ENCODE results near the gene SZT2. TPM values are rescaled to one million over a fixed set of nuclear protein-coding genes. Genes with fewer than 3 reads are reported as not detected.

SZT2 gene
- total RNA-seq, 4 donors from 2014 or later, result 49.2 to 68.7 (median 57.3) TPM

DNA sequence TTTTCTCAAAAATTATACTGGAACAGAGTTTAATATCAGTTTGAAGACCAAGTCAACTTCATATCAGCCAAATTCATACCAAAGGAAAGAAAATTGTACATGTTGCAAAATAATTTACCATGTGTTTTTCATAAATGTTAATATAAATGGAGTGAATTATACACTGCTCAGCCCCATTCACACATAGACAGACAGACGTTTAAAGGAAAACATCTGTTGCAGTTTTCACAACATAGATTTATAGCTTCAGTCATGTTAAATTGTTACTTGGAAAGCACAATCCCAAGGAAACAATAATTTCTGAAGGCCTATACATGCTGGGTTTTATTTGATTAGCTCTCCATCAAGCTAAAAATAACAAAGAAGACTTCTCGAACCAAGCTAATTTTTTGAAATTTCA, 91.8 kb downstream of the SZT2 start:
- no peak overlapping the region for H3K27ac ChIP-seq
- no peak for TF ChIP-seq POLR2A (IDR thresholded peaks at IDR 0.05)
- TF ChIP-seq EP300 (IDR thresholded peaks at IDR 0.05), result no peak
- TF ChIP-seq, protein P1, sequence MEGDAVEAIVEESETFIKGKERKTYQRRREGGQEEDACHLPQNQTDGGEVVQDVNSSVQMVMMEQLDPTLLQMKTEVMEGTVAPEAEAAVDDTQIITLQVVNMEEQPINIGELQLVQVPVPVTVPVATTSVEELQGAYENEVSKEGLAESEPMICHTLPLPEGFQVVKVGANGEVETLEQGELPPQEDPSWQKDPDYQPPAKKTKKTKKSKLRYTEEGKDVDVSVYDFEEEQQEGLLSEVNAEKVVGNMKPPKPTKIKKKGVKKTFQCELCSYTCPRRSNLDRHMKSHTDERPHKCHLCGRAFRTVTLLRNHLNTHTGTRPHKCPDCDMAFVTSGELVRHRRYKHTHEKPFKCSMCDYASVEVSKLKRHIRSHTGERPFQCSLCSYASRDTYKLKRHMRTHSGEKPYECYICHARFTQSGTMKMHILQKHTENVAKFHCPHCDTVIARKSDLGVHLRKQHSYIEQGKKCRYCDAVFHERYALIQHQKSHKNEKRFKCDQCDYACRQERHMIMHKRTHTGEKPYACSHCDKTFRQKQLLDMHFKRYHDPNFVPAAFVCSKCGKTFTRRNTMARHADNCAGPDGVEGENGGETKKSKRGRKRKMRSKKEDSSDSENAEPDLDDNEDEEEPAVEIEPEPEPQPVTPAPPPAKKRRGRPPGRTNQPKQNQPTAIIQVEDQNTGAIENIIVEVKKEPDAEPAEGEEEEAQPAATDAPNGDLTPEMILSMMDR (IDR thresholded peaks at IDR 0.05), result no peak
- WGBS, 2 donors, result 72% methylated on average over 2 of the region's 2 CpGs
- no peaks in the 10 kb centered on the region for H3K9me3 ChIP-seq
- H3K36me3 ChIP-seq, result no peaks in the 10 kb centered on the region
- no peak for DNase-seq (ENCODE audit: low spot score in 2 of 2)
- no peak overlapping the region for H3K4me3 ChIP-seq
- H3K4me1 ChIP-seq, result no peaks in the 10 kb centered on the region
- H3K27me3 ChIP-seq, result no peaks in the 10 kb centered on the region

DNA sequence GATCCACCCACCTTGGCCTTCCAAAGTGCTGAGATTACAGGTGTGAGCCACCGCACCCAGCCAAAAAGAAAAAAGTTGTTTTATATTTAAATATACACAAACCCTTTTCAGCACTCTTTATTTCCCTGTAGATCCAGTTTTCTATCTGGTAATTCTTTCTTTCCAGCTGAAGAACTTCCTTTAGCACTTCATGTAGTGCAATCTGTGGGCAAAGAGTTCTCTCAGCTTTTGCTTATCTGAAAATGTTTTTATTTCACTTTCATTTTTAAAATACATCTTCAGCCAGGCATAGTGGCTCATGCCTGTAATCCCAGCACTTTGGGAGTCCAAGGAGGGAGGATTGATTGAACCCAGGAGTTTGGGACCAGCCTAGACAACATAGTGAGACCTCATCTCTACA, 92.5 kb downstream of the SZT2 start:
- H3K4me3 ChIP-seq, result no peak overlapping the region
- no peak overlapping the region for H3K27ac ChIP-seq
- TF ChIP-seq, protein P1 (IDR thresholded peaks at IDR 0.05), result no peak
- TF ChIP-seq POLR2A (IDR thresholded peaks at IDR 0.05) (no peak), EP300 (IDR thresholded peaks at IDR 0.05) (no peak)
- DNase-seq (ENCODE audit: low spot score in 2 of 2), result no peak
- H3K27me3 ChIP-seq, result no peaks in the 10 kb centered on the region
- no peaks in the 10 kb centered on the region for H3K4me1 ChIP-seq
- WGBS, 2 donors, result 69 to 80% methylated on average over 1 of the region's 1 CpG
- peaks cover 0 to 3% (median 0%) of the 10 kb centered on the region in 4 donors for H3K9me3 ChIP-seq
- no peaks in the 10 kb centered on the region for H3K36me3 ChIP-seq

DNA sequence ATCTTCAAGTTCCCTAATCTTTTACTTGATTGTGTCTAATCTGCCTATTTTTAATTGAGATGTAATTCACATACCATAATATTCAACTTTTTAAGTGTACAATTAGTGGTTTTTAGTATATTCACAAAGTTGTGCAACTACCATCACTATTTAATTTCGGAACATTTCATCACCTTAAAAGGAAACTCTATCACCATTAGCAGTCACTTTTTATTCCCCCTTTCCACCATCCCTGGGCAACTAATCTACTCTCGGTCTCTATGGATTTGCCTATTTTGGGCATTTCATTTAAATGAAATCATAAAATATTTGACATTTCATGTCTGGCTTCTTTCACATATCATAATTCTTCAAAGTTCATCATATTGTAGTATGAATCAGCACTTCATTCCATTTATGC, 94.7 kb downstream of the SZT2 start:
- WGBS, 2 donors, result 87 to 90% methylated on average over 2 of the region's 2 CpGs
- H3K27me3 ChIP-seq, result no peaks in the 10 kb centered on the region
- TF ChIP-seq EP300 (IDR thresholded peaks at IDR 0.05), result no peak
- no peak for TF ChIP-seq POLR2A (IDR thresholded peaks at IDR 0.05)
- TF ChIP-seq, protein P1 (IDR thresholded peaks at IDR 0.05), result no peak
- peaks cover 0 to 25% (median 0%) of the 10 kb centered on the region in 4 donors for H3K9me3 ChIP-seq
- H3K4me1 ChIP-seq, result no peaks in the 10 kb centered on the region
- no peak for DNase-seq (ENCODE audit: low spot score in 2 of 2)
- no peak overlapping the region for H3K4me3 ChIP-seq
- H3K36me3 ChIP-seq, result no peaks in the 10 kb centered on the region
- no peak overlapping the region for H3K27ac ChIP-seq

DNA sequence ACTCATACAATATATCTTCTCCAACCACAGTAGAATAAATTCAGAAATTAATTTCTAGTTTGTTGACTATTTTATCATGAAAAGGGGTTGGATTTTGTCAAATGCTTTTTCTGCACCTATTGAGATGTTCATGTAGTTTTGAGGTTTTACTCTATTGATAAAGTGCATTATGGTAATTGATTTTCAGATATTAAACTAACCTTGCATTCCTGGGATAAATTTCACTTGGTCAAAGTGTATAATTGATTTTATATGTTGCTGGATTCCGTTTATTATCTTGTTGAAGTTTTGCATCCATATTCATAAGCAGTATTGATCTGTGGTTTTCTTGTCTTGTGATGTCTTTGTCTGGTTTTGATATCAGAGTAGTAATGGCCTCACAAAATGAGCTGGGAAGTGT, 98.5 kb downstream of the SZT2 start:
- WGBS, 2 donors, result 78 to 84% methylated on average over 1 of the region's 1 CpG
- H3K4me1 ChIP-seq, result no peaks in the 10 kb centered on the region
- no peak overlapping the region for H3K4me3 ChIP-seq
- TF ChIP-seq EP300 (IDR thresholded peaks at IDR 0.05), result no peak
- TF ChIP-seq, protein P1 (IDR thresholded peaks at IDR 0.05), result no peak
- no peak for TF ChIP-seq POLR2A (IDR thresholded peaks at IDR 0.05)
- H3K27ac ChIP-seq, result no peak overlapping the region
- H3K36me3 ChIP-seq, result no peaks in the 10 kb centered on the region
- H3K27me3 ChIP-seq, result no peaks in the 10 kb centered on the region
- peaks cover 0 to 52% (median 0%) of the 10 kb centered on the region in 4 donors for H3K9me3 ChIP-seq
- DNase-seq (ENCODE audit: low spot score in 2 of 2), result no peak

DNA sequence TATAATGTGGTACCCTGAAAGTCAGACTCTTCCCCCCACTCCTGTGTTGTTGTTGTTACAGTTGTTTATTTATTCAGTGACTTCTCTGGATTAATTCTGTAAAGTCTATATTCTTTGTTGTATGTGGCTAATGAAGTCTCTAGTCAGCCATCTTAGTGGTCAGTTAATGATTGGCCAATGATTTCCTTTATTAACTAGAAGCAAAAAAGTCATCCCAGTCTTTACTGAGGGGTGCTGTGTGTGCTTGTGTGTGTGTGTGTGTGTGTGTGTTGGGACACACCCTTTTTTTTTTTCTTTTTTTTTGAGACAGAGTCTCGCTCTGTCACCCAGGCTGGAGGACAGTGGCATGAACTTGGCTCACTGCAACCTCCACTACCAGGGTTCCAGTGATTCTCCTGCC, 101.4 kb downstream of the SZT2 start:
- 84 to 94% methylated on average over 1 of the region's 1 CpG for WGBS, 2 donors
- Histone ChIP-seq H3K4me1 (peaks cover 0 to 5% (median 0%) of the 10 kb centered on the region in 4 donors), H3K4me3 (no peak overlapping the region), H3K9me3 (peaks cover 0 to 52% (median 0%) of the 10 kb centered on the region in 4 donors), H3K27ac (no peak overlapping the region), H3K36me3 (no peaks in the 10 kb centered on the region), H3K27me3 (no peaks in the 10 kb centered on the region)
- no peak for TF ChIP-seq POLR2A (IDR thresholded peaks at IDR 0.05)
- DNase-seq (ENCODE audit: low spot score in 2 of 2), result no peak

DNA sequence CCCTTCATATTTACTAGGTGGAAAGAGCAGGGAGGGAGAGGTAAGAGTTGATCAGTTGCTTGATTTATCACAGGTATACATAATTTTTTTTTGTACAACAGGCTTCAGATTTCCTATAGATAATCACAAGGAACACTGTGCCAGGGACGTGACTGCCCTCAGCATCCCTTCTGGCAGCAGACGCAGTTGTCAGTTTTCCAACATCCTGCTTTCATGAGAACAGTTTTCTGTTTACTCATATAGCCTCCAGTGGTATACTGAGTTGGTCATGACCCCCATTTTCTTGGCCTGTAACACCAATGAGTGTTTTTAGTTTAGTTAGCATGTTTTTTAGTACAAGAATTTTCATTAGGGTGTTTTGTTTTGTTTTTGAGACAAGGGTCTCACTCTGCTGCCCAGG, 103.1 kb downstream of the SZT2 start:
- H3K27ac ChIP-seq, result no peak overlapping the region
- DNase-seq (ENCODE audit: low spot score in 2 of 2), result no peak
- H3K4me3 ChIP-seq, result no peak overlapping the region
- peaks cover 0 to 43% (median 0%) of the 10 kb centered on the region in 4 donors for H3K9me3 ChIP-seq
- WGBS, 2 donors, result 60 to 61% methylated on average over 2 of the region's 2 CpGs
- H3K4me1 ChIP-seq, result peaks cover 0 to 5% (median 0%) of the 10 kb centered on the region in 4 donors
- H3K27me3 ChIP-seq, result no peaks in the 10 kb centered on the region
- H3K36me3 ChIP-seq, result no peaks in the 10 kb centered on the region
- TF ChIP-seq POLR2A (IDR thresholded peaks at IDR 0.05), result no peak
- TF ChIP-seq, protein P1 (IDR thresholded peaks at IDR 0.05), result no peak
- TF ChIP-seq EP300 (IDR thresholded peaks at IDR 0.05), result no peak

Measured in tibial nerve (tissue), 4 donors.